ENCODE measurements around the gene ENTPD8.
A peak's percentile ranks its signal among the peaks of the same experiment; 100 is the strongest.
"Not testable (repeated sequence)": the region's sequence is repeated elsewhere in the genome, so short reads cannot be mapped to it uniquely, and the experiment has no call there.

The ENTPD8 gene

GRCh38 chr9:137476856-137477255, 35.7 kb upstream of the ENTPD8 start:
- no peak for DNase-seq

GRCh38 chr9:137475666-137476065, 34.5 kb upstream of the ENTPD8 start:
- DNase-seq: no peak

GRCh38 chr9:137474271-137474670, 33.1 kb upstream of the ENTPD8 start:
- DNase-seq: no peak

GRCh38 chr9:137470785-137471184, 29.6 kb upstream of the ENTPD8 start:
- no peak for DNase-seq

GRCh38 chr9:137467896-137468295, 26.7 kb upstream of the ENTPD8 start:
- DNase-seq: no peak

GRCh38 chr9:137467161-137467581, 26.0 kb upstream of the ENTPD8 start:
- DNase-seq: no peak

- not testable (repeated sequence) for DNase-seq
These were observed 25.4 kb upstream of the ENTPD8 start for GRCh38 chr9:137466389-137467085.

GRCh38 chr9:137465720-137466388, 24.7 kb upstream of the ENTPD8 start:
- no peak for DNase-seq

GRCh38 chr9:137465000-137465719, 24.0 kb upstream of the ENTPD8 start:
- no peak for DNase-seq

- DNase-seq: no peak
These were observed 23.3 kb upstream of the ENTPD8 start for GRCh38 chr9:137464291-137464999.

GRCh38 chr9:137463931-137464290, 22.8 kb upstream of the ENTPD8 start:
- DNase-seq: no peak

- DNase-seq: no peak
These were observed 22.1 kb upstream of the ENTPD8 start for GRCh38 chr9:137462986-137463930.

- DNase-seq: no peak
These were observed 21.3 kb upstream of the ENTPD8 start for GRCh38 chr9:137462396-137462985.

GRCh38 chr9:137461663-137462395, 20.7 kb upstream of the ENTPD8 start:
- peak; percentile 95 for DNase-seq

- no peak for DNase-seq
These were observed 20.1 kb upstream of the ENTPD8 start for GRCh38 chr9:137461316-137461662.

- DNase-seq: no peak
These were observed 19.5 kb upstream of the ENTPD8 start for GRCh38 chr9:137460363-137461315.

GRCh38 chr9:137459601-137460362, 18.6 kb upstream of the ENTPD8 start:
- no peak for DNase-seq

GRCh38 chr9:137459152-137459600, 18.0 kb upstream of the ENTPD8 start, which contains the start of gene NSMF:
Gene NSMF (minus strand): TSS chr9:137459334. CDS start chr9:137459102, 232 bp downstream.
- DNase-seq: peak; percentile 93
